B cell (primary cell): ENCODE results near the gene MRTFB. TPM values are rescaled to one million over a fixed set of nuclear protein-coding genes. Genes with fewer than 3 reads are reported as not detected.

Source experiments
- ATAC-seq: fragments of 200-7000 bp; cut with Tn5 transposase; one replicate; pipeline ENCODE4 v1.10.0; 2021; ENCODE audit warnings: low read depth, mild to moderate bottlenecking, moderate number of reproducible peaks, moderate library complexity
- CTCF ChIA-PET: fragments of 350-600 bp; sonication (Branson Sonifier 250); formaldehyde crosslinking; loops from one replicate; lab custom pipeline; 2021; ENCODE audit warnings: antibody characterized with exemption, inconsistent platforms; lab: Charles Lee
- POLR2A ChIA-PET: fragments of 350-600 bp; sonication (Branson Sonifier 250); formaldehyde crosslinking; loops from one replicate; lab custom pipeline; 2021; ENCODE audit warnings: antibody characterized with exemption; lab: Charles Lee
- DNase-seq: peaks from one replicate; pipeline ENCODE4 v3.0.0; 2013
- H2AFZ ChIP-seq: 2 replicates; pipeline ENCODE4 v1.6.1; 2012; ENCODE audit warnings: mild to moderate bottlenecking, low read depth, low read length; ENCODE audit not compliant: insufficient read depth, poor library complexity, severe bottlenecking
- H3K27ac ChIP-seq, 2 donors: 1 replicate in 1 of 2; 2 replicates in 1 of 2; pipeline ENCODE4 v1.5.1; 2012 to 2013; ENCODE audit warnings: low read length in 2 of 2, mild to moderate bottlenecking in 2 of 2, moderate library complexity in 1 of 2
- H3K27me3 ChIP-seq, 4 experiments: fragments of 200-600 bp in 1 of 4; sonication (generic) in 1 of 4; replicated peaks in 1 of 4; 1 replicate in 2 of 4; 2 replicates in 2 of 4; pipeline versions ENCODE4 v1.6.1 to v1.7.0; 2013 to 2016; ENCODE audit warnings: low read length in 3 of 4, mild to moderate bottlenecking in 2 of 4, mixed read lengths in 1 of 4, moderate library complexity in 1 of 4; ENCODE audit not compliant: insufficient read depth in 4 of 4, control insufficient read depth in 3 of 4; ENCODE audit errors: control extremely low read depth in 1 of 4
- H3K36me3 ChIP-seq, 2 experiments: replicated peaks in 1 of 2; 1 replicate in 1 of 2; 2 replicates in 1 of 2; pipeline versions ENCODE4 v1.6.1 to v1.7.1; 2013; ENCODE audit warnings: low read length in 1 of 2; ENCODE audit not compliant: insufficient read depth in 2 of 2, control insufficient read depth in 1 of 2; ENCODE audit errors: control extremely low read depth in 1 of 2, extremely low read depth in 1 of 2
- H3K4me1 ChIP-seq, 2 donors: fragments of 200-600 bp in 1 of 2; sonication (generic) in 1 of 2; 1 replicate in 1 of 2; 2 replicates in 1 of 2; pipeline versions ENCODE4 v1.5.1 to v1.6.1; 2013 to 2017; ENCODE audit warnings: low read length in 2 of 2; ENCODE audit not compliant: control insufficient read depth in 2 of 2, insufficient read depth in 2 of 2
- H3K4me2 ChIP-seq: replicated peaks from 2 replicates; pipeline ENCODE3; 2012; ENCODE audit warnings: mild to moderate bottlenecking, low read depth, low read length; ENCODE audit not compliant: poor library complexity, severe bottlenecking
- H3K4me3 ChIP-seq, 5 experiments: fragments of 200-600 bp in 1 of 5; sonication (generic) in 1 of 5; 1 replicate in 3 of 5; 2 replicates in 2 of 5; pipeline versions ENCODE4 v1.5.1 to v1.7.0; 2011 to 2016; ENCODE audit warnings: low read length in 4 of 5, mild to moderate bottlenecking in 4 of 5, low read depth in 2 of 5, control low read depth in 1 of 5, moderate library complexity in 1 of 5; ENCODE audit not compliant: insufficient read depth in 1 of 5; ENCODE audit errors: control extremely low read depth in 1 of 5, extremely low read depth in 1 of 5
- H3K79me2 ChIP-seq: fragments of 200-600 bp; sonication (generic); one replicate; pipeline ENCODE4 v1.6.0; 2016; ENCODE audit warnings: low read length; ENCODE audit not compliant: control insufficient read depth, insufficient read depth
- H3K9ac ChIP-seq: fragments of 200-600 bp; sonication (generic); 2 replicates; pipeline ENCODE4 v1.6.1; 2017; ENCODE audit warnings: mild to moderate bottlenecking, low read length, moderate library complexity
- H3K9me3 ChIP-seq, 3 donors: one replicate each; pipeline versions ENCODE4 v1.6.1 to v1.7.1; 2013; ENCODE audit warnings: low read length in 2 of 3; ENCODE audit not compliant: control insufficient read depth in 2 of 3, insufficient read depth in 1 of 3; ENCODE audit errors: control extremely low read depth in 1 of 3
- H4K20me1 ChIP-seq: 2 replicates; pipeline ENCODE4 v1.6.0; 2012; ENCODE audit warnings: mild to moderate bottlenecking, low read length; ENCODE audit not compliant: insufficient read depth, control insufficient read depth, poor library complexity, severe bottlenecking
- H3K27ac Mint-ChIP-seq: one replicate; pipeline ENCODE4 v1.8.0; 2021; ENCODE audit warnings: mixed read lengths
- H3K27me3 Mint-ChIP-seq: one replicate; pipeline ENCODE4 v1.8.0; 2021; ENCODE audit warnings: mixed read lengths
- H3K4me1 Mint-ChIP-seq: one replicate; pipeline ENCODE4 v1.8.0; 2021; ENCODE audit warnings: mixed read lengths
- H3K4me3 Mint-ChIP-seq: one replicate; pipeline ENCODE4 v1.8.0; 2021; ENCODE audit warnings: mixed read lengths
- H3K9me3 Mint-ChIP-seq: one replicate; pipeline ENCODE4 v1.8.0; 2022; ENCODE audit warnings: mixed read lengths; ENCODE audit not compliant: insufficient read depth
- EZH2 ChIP-seq: IDR thresholded peaks from 2 replicates; pipeline ENCODE4 v1.6.1; 2012; ENCODE audit warnings: borderline replicate concordance, low read depth, mild to moderate bottlenecking, moderate library complexity, low read length; ENCODE audit not compliant: insufficient read depth, poor library complexity, severe bottlenecking
- WGBS: methylation state at CpG from one replicate; pipeline ENCODE4 v1.1.5; 2013; ENCODE audit warnings: missing lambda C conversion rate; ENCODE audit not compliant: insufficient coverage; 5-methylcytosine and 5-hydroxymethylcytosine counted together
- intact Hi-C: fragments of 100-400 bp; cut with micrococcal nuclease; formaldehyde crosslinking; loops from one replicate; pipeline ENCODE4 v1.10.0; 2022
- polyA plus RNA-seq: library from polyadenylated mRNA; depleted of rRNA; stranded (reverse); fragments of >200 nt; gene quantifications from 2 replicates; pipeline ENCODE4 v1.2.3, GENCODE V29; 2012
- total RNA-seq, 2 donors: library from RNA; stranded (reverse); fragments of 120-200 nt in 1 of 2; gene quantifications; 1 replicate in 1 of 2; 2 replicates in 1 of 2; pipeline versions ENCODE4 v1.2.3 to v1.2.4, GENCODE V29; 2013 to 2022
- TF ChIP-seq, protein P1 (sequence below): fragments of 200-600 bp; IDR thresholded peaks from one replicate; pipeline ENCODE4 v1.8.0; 2022; ENCODE audit warnings: antibody characterized with exemption, mild to moderate bottlenecking

Gene MRTFB
- total and polyA plus RNA-seq, 2 donors (not counting 1 experiment from before 2014, with no cell fraction given), result 6.6 to 39.5 TPM

DNA sequence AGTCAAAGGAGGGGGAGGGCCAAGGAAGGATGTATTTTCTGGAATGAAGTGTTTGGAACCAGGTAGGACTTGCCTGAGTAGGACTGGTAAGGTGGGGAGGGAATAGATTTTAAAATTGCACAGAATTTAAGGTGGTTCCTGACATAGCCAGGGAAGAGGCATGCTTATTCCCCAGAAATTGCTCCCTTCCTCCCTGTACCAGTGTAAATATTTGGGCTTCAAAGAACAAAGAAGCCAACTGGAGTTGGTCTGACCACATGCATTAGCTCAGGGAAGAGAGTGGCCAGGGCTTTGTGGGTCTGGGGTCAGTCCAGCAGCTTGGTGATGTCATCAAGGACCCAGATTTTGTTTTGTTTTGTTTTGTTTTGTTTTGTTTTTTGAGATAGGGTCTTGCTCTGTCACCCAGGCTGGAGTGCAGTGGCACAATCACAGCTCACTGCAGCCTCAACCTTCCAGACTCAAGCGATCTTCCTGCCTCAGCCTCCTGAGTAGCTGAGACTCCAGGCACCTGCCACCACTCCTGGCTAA, 9.3 kb upstream of the MRTFB start:
- POLR2A ChIA-PET, result no interaction called here
- no peak overlapping the region for H3K27ac Mint-ChIP-seq

DNA sequence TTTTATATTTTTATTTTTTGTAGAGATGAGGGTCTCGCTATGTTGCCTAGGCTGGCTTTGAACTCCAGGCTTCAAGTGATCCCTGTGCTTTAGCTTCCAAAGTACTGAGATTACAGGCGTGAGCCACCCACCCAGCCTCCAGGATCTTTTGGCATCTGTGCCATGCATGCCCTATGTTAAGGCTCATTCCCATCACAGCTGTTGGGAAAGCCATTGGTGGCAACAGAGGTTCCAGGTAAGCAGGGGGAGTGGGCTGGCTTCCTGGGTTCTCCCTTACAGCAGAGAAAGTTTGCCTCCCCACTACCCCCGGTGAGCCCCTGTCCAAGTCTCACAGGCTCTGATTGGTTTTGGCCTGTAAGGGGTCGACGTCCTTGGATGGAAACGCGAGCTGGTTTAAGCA, 8.9 kb upstream of the MRTFB start:
- Histone ChIP-seq H2AFZ (no peak overlapping the region), H3K36me3 (no peaks in the 10 kb centered on the region), H3K4me2 (no peak overlapping the region), H3K79me2 (no peaks in the 10 kb centered on the region), H4K20me1 (no peaks in the 10 kb centered on the region), H3K4me3 (no peak overlapping the region), H3K27ac (no peak overlapping the region), H3K27me3 (no peaks in the 10 kb centered on the region), H3K9ac (no peak overlapping the region), H3K4me1 (no peaks in the 10 kb centered on the region), H3K9me3 (peaks cover 0 to 3% (median 2%) of the 10 kb centered on the region in 3 donors)
- CTCF ChIA-PET, result interaction anchor here (1.1 kb wide), 1 partner anchor 93 kb away, joined by 4 read pairs; no protein-coding TSS in a partner anchor
- DNase-seq (no peak), ATAC-seq (no peak)
- POLR2A ChIA-PET, result no interaction called here
- Mint-ChIP-seq H3K27me3 (peaks cover 18% of the 10 kb centered on the region), H3K27ac (no peak overlapping the region), H3K4me1 (no peaks in the 10 kb centered on the region), H3K9me3 (no peaks in the 10 kb centered on the region), H3K4me3 (no peak overlapping the region)
- TF ChIP-seq EZH2, result no peak
- TF ChIP-seq, protein P1, sequence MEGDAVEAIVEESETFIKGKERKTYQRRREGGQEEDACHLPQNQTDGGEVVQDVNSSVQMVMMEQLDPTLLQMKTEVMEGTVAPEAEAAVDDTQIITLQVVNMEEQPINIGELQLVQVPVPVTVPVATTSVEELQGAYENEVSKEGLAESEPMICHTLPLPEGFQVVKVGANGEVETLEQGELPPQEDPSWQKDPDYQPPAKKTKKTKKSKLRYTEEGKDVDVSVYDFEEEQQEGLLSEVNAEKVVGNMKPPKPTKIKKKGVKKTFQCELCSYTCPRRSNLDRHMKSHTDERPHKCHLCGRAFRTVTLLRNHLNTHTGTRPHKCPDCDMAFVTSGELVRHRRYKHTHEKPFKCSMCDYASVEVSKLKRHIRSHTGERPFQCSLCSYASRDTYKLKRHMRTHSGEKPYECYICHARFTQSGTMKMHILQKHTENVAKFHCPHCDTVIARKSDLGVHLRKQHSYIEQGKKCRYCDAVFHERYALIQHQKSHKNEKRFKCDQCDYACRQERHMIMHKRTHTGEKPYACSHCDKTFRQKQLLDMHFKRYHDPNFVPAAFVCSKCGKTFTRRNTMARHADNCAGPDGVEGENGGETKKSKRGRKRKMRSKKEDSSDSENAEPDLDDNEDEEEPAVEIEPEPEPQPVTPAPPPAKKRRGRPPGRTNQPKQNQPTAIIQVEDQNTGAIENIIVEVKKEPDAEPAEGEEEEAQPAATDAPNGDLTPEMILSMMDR, result no peak
- WGBS, result 100% methylated on average over 6 of the region's 7 CpGs
- intact Hi-C loops, result no loop called here

More for the DNA sequence above, 9.3 kb upstream of the MRTFB start:
- intact Hi-C loops, result no loop called here
- Histone ChIP-seq H3K36me3 (no peaks in the 10 kb centered on the region), H3K9me3 (peaks cover 0 to 3% (median 2%) of the 10 kb centered on the region in 3 donors), H2AFZ (no peak overlapping the region), H3K4me3 (no peak overlapping the region), H3K27ac (no peak overlapping the region), H3K4me1 (no peaks in the 10 kb centered on the region), H4K20me1 (no peaks in the 10 kb centered on the region), H3K9ac (no peak overlapping the region), H3K79me2 (no peaks in the 10 kb centered on the region), H3K27me3 (no peaks in the 10 kb centered on the region), H3K4me2 (no peak overlapping the region)
- Mint-ChIP-seq H3K4me3 (no peak overlapping the region), H3K9me3 (no peaks in the 10 kb centered on the region), H3K4me1 (no peaks in the 10 kb centered on the region), H3K27me3 (peaks cover 21% of the 10 kb centered on the region)
- ATAC-seq (no peak), DNase-seq (no peak)
- CTCF ChIA-PET, result interaction anchor here (1.1 kb wide), 1 partner anchor 93 kb away, joined by 4 read pairs; no protein-coding TSS in a partner anchor
- TF ChIP-seq, protein P1, result no peak
- TF ChIP-seq EZH2, result no peak
- no CpG with 5 or more reads among the region's 1 CpG for WGBS
